ENCODE measurements around the gene ATP1B2. TPM values are rescaled to one million over a fixed set of nuclear protein-coding genes. Genes with fewer than 3 reads are reported as not detected.

ATP1B2 gene
- total and polyA plus RNA-seq, 2 of the 8 experiments (the other 6 are each of a cell fraction or from before 2014, with no cell fraction given), result 9.1 to 21.0 TPM

- no peak for TF ChIP-seq RXRA (IDR thresholded peaks at IDR 0.05; ENCODE audit: insufficient read depth, low read depth, low read length)
- no peak for TF ChIP-seq KDM5A (IDR thresholded peaks at IDR 0.05; ENCODE audit: low read length)
- TF ChIP-seq BRCA1 (IDR thresholded peaks at IDR 0.05; ENCODE audit: low read depth, low read length), result no peak
These were observed 1.9 kb downstream of the ATP1B2 start (continued) for GRCh38 chr17:7652388-7653356.

Data from H1 (cell line).